Fibroblast of the conjunctiva (primary cell): ENCODE results near the gene PYGO1.
"Not testable (repeated sequence)": the region's sequence is repeated elsewhere in the genome, so short reads cannot be mapped to it uniquely, and the experiment has no call there.

Experiments used
- DNase-seq: peaks from one replicate; pipeline ENCODE4 v3.0.0-alpha.2; 2010; ENCODE audit warnings: low read depth

PYGO1 gene

DNA sequence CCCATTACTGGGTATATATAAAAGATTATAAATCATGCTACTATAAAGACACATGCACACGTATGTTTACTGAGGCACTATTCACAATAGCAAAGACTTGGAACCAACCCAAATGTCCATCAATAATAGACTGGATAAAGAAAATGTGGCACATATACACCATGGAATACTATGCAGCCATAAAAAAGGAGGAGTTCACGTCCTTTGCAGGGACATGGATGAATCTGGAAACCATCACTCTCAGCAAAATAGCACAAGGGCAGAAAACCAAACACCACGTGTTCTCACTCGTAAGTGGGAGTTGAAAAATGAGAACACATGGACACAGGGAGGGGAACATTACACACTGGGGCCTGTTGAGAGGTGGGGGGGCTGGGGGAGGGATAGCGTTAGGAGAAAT is 82.7 kb downstream of the PYGO1 start:
- not testable (repeated sequence) for DNase-seq

DNA sequence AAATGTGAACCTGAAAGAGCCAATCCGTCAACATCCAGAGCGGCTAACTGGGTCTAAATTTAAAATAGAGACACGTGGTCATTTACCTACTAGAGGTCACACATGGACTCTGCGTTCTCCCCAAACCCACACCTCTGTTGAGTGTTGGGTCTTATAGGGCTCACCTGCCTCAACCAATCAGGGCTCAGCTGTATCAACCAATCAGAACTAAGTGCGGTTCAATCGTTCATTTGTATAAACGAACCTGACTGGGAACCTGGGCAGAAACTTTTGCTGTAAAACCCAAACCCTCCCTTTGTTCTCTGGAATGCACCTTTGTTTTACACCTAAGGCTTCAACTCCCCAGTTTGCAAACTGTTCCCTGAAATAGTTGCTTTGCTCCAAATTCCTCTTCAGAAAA is 89.0 kb downstream of the PYGO1 start:
- no peak for DNase-seq

DNA sequence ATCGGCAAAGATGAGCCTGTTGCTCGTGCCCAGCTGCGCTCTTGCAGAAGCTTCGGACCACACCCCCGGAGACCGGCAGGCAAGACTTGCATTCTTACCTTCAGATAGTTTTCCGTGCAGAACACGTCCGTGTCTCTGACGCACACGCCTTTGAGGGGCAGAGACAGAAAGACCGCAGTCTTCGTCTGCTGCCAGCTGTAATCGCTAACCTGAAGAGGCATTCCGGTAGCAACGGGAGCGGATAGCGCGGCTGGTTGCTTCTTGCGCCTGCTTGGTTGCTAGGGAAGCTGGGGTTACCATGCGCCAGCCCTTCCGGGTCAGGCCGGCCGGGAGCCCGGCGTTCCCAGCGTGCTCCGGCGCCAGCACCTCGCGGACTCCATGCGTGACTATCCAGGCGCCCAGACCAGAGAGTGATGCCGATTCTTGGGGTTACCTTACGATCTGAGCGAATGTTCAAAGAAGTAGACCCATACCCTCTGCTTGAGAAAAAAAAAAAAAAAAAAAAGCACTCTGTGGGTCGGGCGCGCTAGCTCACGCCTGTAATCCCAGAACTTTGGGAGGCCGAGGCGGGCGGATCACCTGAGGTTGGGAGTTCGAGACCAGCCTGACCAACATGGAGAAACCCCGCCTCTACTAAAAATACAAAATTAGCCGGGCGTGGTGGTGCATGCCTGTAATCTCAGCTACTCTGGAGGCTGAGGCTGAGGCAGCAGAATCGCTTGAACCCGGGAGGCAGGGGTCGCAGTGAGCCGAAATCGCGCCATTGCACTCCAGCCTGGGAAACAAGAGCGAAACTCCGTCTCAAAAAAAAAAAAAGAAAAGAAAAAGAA is 89.8 kb downstream of the PYGO1 start:
- DNase-seq: peak; percentile 71

DNA sequence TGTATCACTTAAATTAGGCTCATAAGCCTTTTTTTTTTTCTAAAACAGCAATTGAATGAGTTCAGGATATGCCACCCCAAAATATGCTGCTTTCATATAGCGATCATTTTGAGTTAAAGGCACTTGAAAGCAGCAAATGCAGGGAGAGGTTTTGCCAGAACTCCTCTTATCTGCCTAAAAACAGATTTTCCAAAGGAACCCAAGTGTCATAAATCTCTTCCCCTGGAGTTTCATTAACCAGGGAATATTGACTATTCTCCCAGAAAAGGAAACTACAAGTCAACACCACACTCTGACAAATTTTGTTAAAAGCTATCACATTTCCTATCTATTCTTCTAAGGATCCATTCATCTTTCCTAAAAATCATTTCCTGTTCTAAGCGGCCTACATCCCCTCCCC is 91.4 kb downstream of the PYGO1 start:
- no peak for DNase-seq

DNA sequence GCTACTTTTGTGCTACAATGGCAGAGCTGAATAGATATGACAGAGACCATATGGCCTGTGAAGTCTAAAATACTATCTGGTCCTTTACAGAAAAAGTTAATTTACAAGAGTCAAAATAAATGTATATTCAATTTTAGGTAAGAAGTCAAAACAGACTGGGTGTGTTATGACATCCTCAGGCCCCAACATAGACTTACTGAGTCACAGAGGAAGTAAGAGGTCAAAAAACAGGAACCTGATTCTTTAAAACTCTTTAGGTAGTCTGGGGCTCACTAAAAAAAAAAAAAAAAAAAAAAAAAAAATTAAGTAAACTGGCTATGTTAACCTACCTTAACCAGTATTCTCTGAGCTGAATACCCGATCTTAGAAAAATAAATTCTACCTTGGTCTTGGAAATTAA is 93.2 kb downstream of the PYGO1 start:
- no peak for DNase-seq

DNA sequence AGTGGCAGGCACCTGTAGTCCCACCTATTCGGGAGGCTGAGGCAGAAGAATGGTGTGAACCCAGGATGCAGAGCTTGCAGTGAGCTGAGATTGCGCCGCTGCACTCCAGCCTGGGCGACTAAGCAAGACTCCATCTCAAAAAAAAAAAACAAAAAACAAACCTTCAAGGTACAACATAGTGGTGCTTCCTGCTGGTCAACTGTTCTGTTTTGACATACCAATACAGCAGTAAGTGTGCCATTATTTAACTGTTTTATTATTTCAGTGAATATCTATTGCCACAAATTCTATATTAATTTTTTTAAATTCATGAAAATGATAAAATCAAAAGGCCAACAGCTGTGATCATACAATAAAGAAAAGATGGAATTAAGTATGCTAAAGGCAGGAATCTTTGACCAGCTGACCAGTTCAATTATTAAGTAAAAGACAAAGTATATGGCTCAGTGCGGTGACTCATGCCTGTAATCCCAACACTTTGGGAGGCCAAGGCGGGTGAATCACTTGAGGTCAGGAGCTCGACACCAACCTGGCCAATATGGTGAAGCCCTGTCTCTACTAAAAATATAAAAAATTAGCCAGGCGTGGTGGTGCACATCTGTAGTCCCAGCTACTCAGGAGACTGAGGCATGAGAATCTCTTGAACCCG is 99.1 kb downstream of the PYGO1 start:
- DNase-seq: peak; percentile 12
